SKM-1 (cell line): ENCODE results near the gene SEMA3D.

Experiments
- DNase-seq: peaks from one replicate; lab custom pipeline; 2025; ENCODE audit not compliant: unreplicated experiment; lab: John Stamatoyannopoulos, UW

SEMA3D gene

GRCh38 chr7:85184599-85185423 is 2.0 kb downstream of the SEMA3D start:
- no peak for DNase-seq

- DNase-seq = no peak
These were observed 3.6 kb downstream of the SEMA3D start for GRCh38 chr7:85183296-85183695.

GRCh38 chr7:85178531-85179298 is 8.1 kb downstream of the SEMA3D start:
- DNase-seq = no peak

GRCh38 chr7:85177316-85177715 is 9.5 kb downstream of the SEMA3D start:
- no peak for DNase-seq

GRCh38 chr7:85176197-85176596 is 10.7 kb downstream of the SEMA3D start:
- DNase-seq = no peak

- no peak for DNase-seq
These were observed 11.6 kb downstream of the SEMA3D start for GRCh38 chr7:85175217-85175616.

- DNase-seq = no peak
These were observed 14.3 kb downstream of the SEMA3D start for GRCh38 chr7:85172530-85172941.

GRCh38 chr7:85167636-85168035 is 19.2 kb downstream of the SEMA3D start:
- DNase-seq = no peak

GRCh38 chr7:85165263-85165662 is 21.6 kb downstream of the SEMA3D start:
- no peak for DNase-seq

- DNase-seq = no peak
These were observed 22.5 kb downstream of the SEMA3D start for GRCh38 chr7:85164376-85164775.

GRCh38 chr7:85162721-85163120 is 24.1 kb downstream of the SEMA3D start:
- no peak for DNase-seq

- no peak for DNase-seq
These were observed 26.6 kb downstream of the SEMA3D start for GRCh38 chr7:85160223-85160622.

- DNase-seq = no peak
These were observed 27.9 kb downstream of the SEMA3D start for GRCh38 chr7:85159003-85159402.

GRCh38 chr7:85156661-85157208 is 30.1 kb downstream of the SEMA3D start:
- no peak for DNase-seq

GRCh38 chr7:85154282-85154937 is 32.4 kb downstream of the SEMA3D start:
- no peak for DNase-seq

GRCh38 chr7:85153715-85154114 is 33.1 kb downstream of the SEMA3D start:
- DNase-seq = no peak

GRCh38 chr7:85150624-85151023 is 36.2 kb downstream of the SEMA3D start:
- DNase-seq = no peak

GRCh38 chr7:85144771-85145170 is 42.1 kb downstream of the SEMA3D start:
- DNase-seq = no peak

GRCh38 chr7:85135977-85136376 is 50.9 kb downstream of the SEMA3D start:
- DNase-seq = no peak

- DNase-seq = no peak
These were observed 53.3 kb downstream of the SEMA3D start for GRCh38 chr7:85133560-85133959.

GRCh38 chr7:85133006-85133405 is 53.9 kb downstream of the SEMA3D start:
- no peak for DNase-seq
